Amniotic epithelial cell (primary cell): ENCODE data around the gene KRT74.

Experiments
- DNase-seq: peaks from one replicate; pipeline ENCODE4 v3.0.0-alpha.2; 2010; ENCODE audit warnings: low read depth

The KRT74 gene

GRCh38 chr12:52573306-52573705 is 337 bp downstream of the KRT74 start:
- DNase-seq = no peak

- DNase-seq = no peak
These were observed 3.1 kb downstream of the KRT74 start for GRCh38 chr12:52570511-52570910.

DNA sequence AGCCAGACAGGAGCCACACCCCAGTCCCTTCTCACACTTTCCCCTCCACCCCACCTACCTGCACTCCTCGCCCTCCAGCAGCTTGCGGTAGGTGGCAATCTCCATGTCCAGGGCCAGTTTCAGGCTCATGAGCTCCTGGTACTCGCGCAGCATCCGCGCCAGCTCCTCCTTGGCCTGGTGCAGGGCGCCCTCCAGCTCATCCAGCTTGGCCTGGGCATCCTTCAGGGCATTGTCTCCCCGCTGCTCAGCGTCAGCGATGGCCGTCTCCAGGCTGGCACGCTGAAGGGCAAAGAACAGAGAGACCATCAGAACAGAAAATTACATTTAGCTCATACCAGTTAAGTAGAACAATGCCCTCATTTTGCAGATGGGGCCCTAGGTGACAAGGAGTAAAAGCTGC is 5.5 kb downstream of the KRT74 start:
- no peak for DNase-seq

DNA sequence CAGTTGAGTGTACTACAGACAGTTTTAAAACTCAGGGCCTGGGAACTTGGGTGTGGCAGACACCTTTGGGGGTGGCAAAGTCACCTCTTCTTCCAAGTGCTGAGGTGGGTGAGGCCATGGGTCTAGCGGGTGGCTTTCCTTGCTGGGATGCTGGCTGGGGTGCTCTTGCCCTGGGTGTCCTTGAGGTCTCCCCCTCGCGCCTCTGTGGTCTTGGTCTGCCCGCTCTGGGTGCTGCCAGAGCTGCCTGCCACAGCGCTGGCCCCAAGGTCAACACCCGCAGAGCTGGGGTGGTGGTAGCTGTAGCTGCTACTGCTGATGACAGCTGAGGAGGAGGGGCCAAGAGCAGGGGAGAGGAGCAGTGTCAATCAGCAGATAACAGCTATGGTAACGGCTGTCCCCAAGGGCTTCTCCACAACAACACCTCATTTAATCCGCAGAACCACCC is 6.8 kb downstream of the KRT74 start:
- DNase-seq = no peak

- no peak for DNase-seq
These were observed 9.1 kb downstream of the KRT74 start for GRCh38 chr12:52564582-52564981.

DNA sequence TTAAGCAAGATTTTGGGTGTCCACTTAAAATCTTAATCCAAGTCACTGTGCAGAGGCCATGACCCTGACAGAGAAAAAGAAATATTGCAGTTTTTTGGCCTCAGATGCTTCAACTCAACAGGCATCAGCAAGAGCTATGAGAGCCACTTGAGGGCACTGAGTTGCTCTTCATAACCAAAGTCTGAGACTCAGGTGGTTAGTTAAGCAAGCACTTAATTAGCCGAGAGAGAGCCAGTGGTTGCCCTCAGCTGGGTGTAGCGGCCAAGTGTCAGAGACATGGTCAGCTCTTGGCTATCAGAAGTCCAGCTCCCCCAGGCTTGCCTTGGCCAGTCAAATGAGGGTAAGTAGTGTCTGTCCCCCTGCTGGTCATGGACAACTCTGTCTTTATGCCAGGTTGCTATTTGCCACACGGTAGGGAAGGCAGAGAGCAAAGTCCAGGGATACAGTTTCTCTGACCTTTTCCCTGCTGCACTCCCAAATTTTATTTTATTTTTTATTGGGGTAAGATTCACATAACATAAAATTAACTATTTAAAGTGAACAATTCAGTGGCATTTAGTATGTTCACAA is 11.7 kb downstream of the KRT74 start:
- DNase-seq = peak; percentile 12

DNA sequence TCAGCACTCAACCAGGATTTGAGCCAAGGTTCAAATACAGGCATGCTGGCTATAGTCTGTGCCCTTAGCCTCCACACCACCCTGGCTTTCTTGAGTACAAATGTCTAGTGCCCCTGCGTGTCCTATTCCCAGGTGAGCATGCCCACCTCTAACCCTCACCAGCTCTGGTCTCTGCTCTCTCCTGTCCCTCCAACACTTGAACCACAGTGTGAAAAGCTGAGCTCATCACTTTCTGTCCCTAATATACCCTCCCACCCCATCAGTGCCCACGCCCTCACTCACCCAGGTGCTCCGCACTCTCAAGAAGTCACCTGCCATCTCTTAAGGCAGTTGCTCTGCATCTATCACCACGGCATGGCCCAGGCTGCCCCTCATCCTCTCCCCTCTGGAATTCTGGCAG is 13.7 kb downstream of the KRT74 start:
- no peak for DNase-seq

DNA sequence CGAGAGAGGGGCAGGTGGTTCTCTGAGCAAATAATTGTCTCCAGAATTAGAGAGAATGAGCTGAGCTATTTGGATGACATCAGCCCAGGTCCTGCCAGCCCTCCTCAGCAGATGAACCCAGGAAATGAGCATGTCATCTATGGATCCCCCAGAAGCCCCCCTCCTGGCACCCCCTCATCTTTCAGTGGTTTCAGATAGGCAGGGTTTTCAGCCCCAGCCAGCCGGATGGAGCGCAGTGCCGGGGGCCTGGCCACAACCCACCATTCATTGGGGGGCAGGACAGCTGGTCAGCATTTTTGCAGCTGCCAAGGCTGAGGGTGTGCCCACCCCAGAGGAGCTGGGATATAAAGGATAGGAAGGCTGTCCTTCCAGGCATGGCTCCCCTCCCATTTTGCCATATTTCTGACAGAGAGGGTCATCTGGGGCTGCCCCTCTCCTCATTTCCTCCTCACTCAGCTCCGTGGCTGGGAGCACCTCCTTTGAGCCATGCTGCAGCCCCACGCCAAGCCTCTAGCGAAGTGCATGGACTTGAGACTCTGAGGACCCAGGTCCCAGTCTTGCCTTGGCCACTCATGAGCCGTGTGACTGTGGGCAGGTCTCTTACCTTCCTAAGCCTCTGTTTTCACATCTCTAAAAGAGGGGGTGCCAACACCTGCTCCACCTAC is 14.7 kb downstream of the KRT74 start:
- no peak for DNase-seq

DNA sequence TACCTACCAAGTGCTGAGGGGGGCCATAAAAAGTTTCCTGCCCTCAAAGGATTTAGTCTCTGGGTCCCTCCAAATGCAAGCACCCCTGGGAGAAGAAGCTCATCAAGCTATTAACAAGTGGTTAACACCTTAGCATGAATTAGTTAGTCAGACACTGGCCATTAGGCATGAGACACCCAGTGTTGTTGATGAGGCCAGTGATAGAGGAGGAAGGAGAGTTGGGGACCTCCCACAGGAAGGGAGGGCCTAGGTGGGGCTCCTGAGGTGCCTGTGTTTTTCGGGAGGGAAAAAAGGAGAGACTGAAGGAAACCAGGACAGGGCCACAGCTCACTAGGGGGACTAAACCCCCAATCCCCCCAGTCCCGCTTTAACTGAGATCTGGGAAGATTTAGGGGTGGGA is 16.2 kb downstream of the KRT74 start:
- no peak for DNase-seq

DNA sequence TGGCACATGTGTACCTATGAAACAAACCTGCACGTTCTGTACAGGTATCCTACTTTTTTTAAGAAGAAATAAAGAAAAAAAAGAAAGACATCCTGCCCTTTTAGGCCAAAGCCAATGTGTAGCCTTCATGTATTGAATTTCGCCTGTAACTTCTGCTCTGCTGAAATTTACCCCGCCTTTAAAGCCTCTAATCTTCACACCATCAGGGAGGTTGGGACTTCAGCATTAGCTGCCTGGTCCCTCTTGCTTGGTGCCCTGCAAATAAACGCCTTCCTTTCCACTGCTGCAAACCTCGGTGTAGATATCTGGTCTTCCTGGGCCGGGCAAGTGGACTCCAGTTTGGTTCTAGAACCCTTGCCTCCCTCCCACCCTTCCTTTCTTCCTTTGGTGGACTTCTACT is 18.1 kb downstream of the KRT74 start:
- no peak for DNase-seq

GRCh38 chr12:52552681-52553195 is 20.9 kb downstream of the KRT74 start, which contains the start of gene KRT71:
TSS of gene KRT71 (minus strand) at chr12:52553145. CDS start at chr12:52553077, 68 bp downstream.
- DNase-seq = no peak

- no peak for DNase-seq
These were observed 21.6 kb downstream of the KRT74 start for GRCh38 chr12:52552055-52552454.

- DNase-seq = no peak
These were observed 22.3 kb downstream of the KRT74 start for GRCh38 chr12:52551216-52551865.

- no peak for DNase-seq
These were observed 27.5 kb downstream of the KRT74 start for GRCh38 chr12:52546126-52546525.

GRCh38 chr12:52543985-52544883 is 29.4 kb downstream of the KRT74 start:
- DNase-seq = no peak

DNA sequence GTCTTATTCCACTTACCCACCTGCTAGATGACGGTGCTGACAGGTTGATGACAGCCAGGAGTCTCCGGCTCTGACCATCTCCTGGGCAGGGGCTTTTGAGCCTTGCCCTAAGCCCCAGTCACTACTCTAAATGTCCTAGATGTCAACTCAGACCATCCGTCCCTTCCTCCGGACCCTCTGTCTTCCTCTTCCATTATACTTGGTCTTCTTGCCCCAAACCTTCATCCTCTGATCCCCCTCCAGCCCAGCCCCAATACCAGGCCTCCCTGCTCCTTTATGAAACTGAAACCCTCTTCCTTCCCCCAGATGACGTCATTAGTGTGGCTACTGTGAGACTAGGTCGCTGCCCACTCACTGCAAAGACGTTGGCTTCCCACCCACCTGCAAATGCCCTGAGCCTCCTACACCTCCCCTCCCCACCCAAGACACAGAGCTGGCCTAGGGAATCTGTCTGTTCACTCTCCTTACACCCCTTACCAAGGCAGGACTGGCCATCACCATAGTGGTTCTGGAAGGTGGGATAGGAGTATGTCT is 30.8 kb downstream of the KRT74 start:
- DNase-seq = no peak

DNA sequence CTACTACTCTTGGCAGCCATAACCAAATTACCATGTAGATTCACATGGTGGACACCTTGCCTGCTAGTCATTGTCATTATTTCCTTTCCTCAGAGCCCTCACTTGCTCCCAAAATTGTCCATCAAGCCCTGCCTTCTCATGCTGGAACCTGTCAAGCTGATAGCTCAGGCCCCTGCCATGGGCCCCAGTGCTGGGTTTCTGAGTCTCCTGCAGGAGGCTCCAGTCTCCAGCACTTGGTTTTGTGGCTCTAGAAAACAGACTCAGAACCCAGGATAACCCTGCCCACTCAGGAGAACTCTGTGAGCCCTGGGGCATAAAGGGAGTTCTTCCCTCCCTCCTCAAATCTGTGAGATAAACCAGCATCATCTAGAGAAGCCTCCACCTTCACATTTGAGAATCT is 31.5 kb downstream of the KRT74 start:
- DNase-seq = no peak

DNA sequence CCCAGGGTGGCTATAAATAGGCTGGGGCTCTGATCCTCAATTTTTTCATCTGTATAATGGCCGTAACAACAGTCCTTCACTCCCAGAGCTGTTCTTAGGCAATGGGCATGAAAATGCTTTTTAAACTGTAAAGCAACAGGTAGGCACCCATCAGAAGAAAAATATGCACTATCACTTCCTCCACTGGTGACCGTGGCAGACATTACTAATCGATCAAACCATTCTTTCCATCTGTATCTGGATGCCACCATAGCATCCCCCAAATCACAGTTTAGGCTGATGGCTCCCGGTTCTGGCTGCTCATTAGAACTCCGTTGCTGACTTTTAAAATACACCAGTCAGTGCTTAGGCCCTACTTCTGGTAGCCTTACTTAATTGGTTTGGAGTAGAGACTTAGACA is 31.9 kb downstream of the KRT74 start:
- no peak for DNase-seq

- DNase-seq = no peak
These were observed 33.1 kb downstream of the KRT74 start for GRCh38 chr12:52540531-52540930.

GRCh38 chr12:52539821-52540173 is 33.8 kb downstream of the KRT74 start:
- DNase-seq = no peak

GRCh38 chr12:52539083-52539820 is 34.4 kb downstream of the KRT74 start:
- DNase-seq = peak; percentile 58
